ENCODE measurements around the gene EFCAB12. TPM values are rescaled to one million over a fixed set of nuclear protein-coding genes. Genes with fewer than 3 reads are reported as not detected.
"Not testable (repeated sequence)": the region's sequence is repeated elsewhere in the genome, so short reads cannot be mapped to it uniquely, and the experiment has no call there.

Gene EFCAB12
- total and polyA plus RNA-seq, 2 of the 8 experiments (the other 6 are each of a cell fraction or from before 2014, with no cell fraction given), result 0.60 to 0.99 TPM

DNA sequence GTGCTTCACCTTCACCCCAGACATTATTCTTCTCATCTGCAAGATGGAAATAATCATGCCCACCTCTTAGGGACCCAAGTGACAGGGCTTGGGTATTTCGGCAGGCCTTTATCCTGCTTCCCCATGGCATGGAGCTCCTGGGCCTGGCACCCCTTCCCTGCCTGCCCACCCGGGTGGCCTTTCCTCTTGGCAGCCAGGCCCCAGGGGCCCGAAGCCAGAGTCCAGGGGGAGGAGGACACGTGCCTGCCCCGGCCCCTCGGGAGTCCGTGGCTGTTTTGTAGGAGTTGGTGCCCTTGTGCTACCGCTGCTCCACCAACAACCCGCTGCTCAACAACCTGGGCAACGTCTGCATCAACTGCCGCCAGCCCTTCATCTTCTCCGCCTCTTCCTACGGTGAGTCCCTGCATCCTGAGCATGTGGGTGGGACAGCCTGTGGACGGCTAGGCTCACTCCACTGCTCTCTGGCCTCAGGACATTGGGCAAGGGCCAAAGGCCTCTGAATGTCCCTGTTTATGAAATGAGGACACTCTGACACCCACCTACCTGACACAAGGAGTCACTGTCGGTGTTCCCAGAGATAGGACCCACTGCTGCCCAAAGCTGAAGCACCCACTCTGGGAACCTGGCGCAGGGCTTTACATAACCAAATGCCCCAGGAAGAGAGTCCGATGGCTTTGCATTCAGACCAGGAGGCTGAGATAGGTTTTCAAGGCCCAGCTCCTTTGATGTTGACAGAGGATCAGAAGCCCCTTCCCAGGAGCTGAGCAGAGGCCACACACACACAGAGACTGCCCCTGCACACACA is 34.5 kb downstream of the EFCAB12 start:
- CTCF ChIA-PET (ENCODE audit: partially characterized antibody), result interaction anchor here (0.6 kb wide), 1 partner anchor 37 kb away, joined by 4 read pairs; no protein-coding TSS in a partner anchor

More for the DNA sequence above, 34.5 kb downstream of the EFCAB12 start:
- H4K5ac ChIP-seq (ENCODE audit: insufficient read length, low read depth, low read length); H3K4me3 ChIP-seq (ENCODE audit: extremely low read depth in 1 of 4, insufficient read depth in 2 of 4, low read depth in 3 of 4, low read length in 4 of 4); H3K27ac ChIP-seq (ENCODE audit: low read depth, low read length); H3K4ac ChIP-seq (replicated peaks; ENCODE audit: insufficient read length, low read depth, low read length); H3K9me3 ChIP-seq (ENCODE audit: insufficient read depth in 2 of 2, low read depth in 1 of 2, low read length in 1 of 2); H3K14ac ChIP-seq (ENCODE audit: insufficient read length); H4K91ac ChIP-seq (replicated peaks; ENCODE audit: insufficient read length, low read length); H3K23me2 ChIP-seq (ENCODE audit: low read depth, low read length); FAIRE-seq; H3K9ac ChIP-seq (replicated peaks in 1 of 4; ENCODE audit: extremely low read depth in 1 of 4, low read depth in 3 of 4, low read length in 3 of 4); H3K79me1 ChIP-seq (ENCODE audit: low read depth, low read length); H2BK5ac ChIP-seq (ENCODE audit: low read depth, low read length); H2AFZ ChIP-seq (ENCODE audit: low read length); H3K18ac ChIP-seq (ENCODE audit: extremely low read depth, low read length); H3K27me3 ChIP-seq (replicated peaks in 1 of 4; ENCODE audit: control insufficient read depth in 3 of 4, extremely low read depth in 1 of 4, insufficient read depth in 3 of 4, low read length in 3 of 4); H3K4me2 ChIP-seq (ENCODE audit: insufficient read depth in 1 of 2, low read depth in 2 of 2, low read length in 2 of 2); H2BK120ac ChIP-seq (replicated peaks; ENCODE audit: low read depth, low read length); DNase-seq (ENCODE audit: low read depth in 1 of 2, low spot score in 2 of 2); H4K8ac ChIP-seq (ENCODE audit: extremely low read depth, insufficient read depth, low read length); H3K56ac ChIP-seq (replicated peaks; ENCODE audit: insufficient read length, low read depth, low read length); H2AK5ac ChIP-seq (ENCODE audit: low read depth, low read length); H3K4me1 ChIP-seq (replicated peaks in 1 of 4; ENCODE audit: control insufficient read depth in 3 of 4, insufficient read depth in 4 of 4, low read length in 3 of 4); H2BK15ac ChIP-seq (ENCODE audit: low read length); H2BK20ac ChIP-seq (ENCODE audit: low read length); H3K23ac ChIP-seq (ENCODE audit: insufficient read length); H2BK12ac ChIP-seq (ENCODE audit: low read depth, low read length): not testable (repeated sequence)
- POLR2A ChIA-PET (ENCODE audit: partially characterized antibody), result interaction anchor here (1.2 to 1.5 kb wide), 2 partner anchors 17 to 31 kb away, joined by 3 read pairs; no protein-coding TSS in a partner anchor
- peaks cover 17 to 44% of the 10 kb centered on the region in 2 experiments for H3K79me2 ChIP-seq (ENCODE audit: control insufficient read depth in 1 of 2, insufficient read depth in 2 of 2, low read length in 2 of 2)
- H3K36me3 ChIP-seq (ENCODE audit: control insufficient read depth in 2 of 4, insufficient read depth in 4 of 4, low read length in 3 of 4), result peaks cover 6 to 34% (median 18%) of the 10 kb centered on the region in 4 experiments; a peak in 6 of 8 replicates
- peaks cover 4 to 20% of the 10 kb centered on the region in 2 experiments for H4K20me1 ChIP-seq (replicated peaks in 1 of 2; ENCODE audit: control insufficient read depth in 1 of 2, insufficient read depth in 2 of 2, low read length in 2 of 2)
- 94% methylated on average over 8 of the region's 17 CpGs; no CpG with 5 or more reads in 1 of the 2 experiments for WGBS, 2 experiments (ENCODE audit: extremely low coverage in 1 of 2, insufficient coverage in 1 of 2, insufficient read length in 1 of 2, insufficient replicate concordance in 2 of 2, low coverage in 1 of 2, low lambda C conversion rate in 2 of 2, missing lambda C conversion rate in 1 of 2)

Measured in H1 (cell line).